Fibroblast of pulmonary artery (primary cell): ENCODE data around the gene DNAJC21.

Experiments used
- DNase-seq: peaks from one replicate; pipeline ENCODE4 v3.0.0-alpha.2; 2010; ENCODE audit warnings: low read depth
- H3K4me3 ChIP-seq: replicated peaks from 2 replicates; pipeline ENCODE4 v1.5.1; 2011; ENCODE audit warnings: low read depth, mild to moderate bottlenecking, control low read depth, low read length, moderate library complexity
- CTCF ChIP-seq: IDR thresholded peaks from 2 replicates; pipeline ENCODE4 v1.5.1; 2011; ENCODE audit warnings: mild to moderate bottlenecking, control low read depth, low read length, inconsistent platforms; ENCODE audit errors: missing control alignments

The DNAJC21 gene

DNA sequence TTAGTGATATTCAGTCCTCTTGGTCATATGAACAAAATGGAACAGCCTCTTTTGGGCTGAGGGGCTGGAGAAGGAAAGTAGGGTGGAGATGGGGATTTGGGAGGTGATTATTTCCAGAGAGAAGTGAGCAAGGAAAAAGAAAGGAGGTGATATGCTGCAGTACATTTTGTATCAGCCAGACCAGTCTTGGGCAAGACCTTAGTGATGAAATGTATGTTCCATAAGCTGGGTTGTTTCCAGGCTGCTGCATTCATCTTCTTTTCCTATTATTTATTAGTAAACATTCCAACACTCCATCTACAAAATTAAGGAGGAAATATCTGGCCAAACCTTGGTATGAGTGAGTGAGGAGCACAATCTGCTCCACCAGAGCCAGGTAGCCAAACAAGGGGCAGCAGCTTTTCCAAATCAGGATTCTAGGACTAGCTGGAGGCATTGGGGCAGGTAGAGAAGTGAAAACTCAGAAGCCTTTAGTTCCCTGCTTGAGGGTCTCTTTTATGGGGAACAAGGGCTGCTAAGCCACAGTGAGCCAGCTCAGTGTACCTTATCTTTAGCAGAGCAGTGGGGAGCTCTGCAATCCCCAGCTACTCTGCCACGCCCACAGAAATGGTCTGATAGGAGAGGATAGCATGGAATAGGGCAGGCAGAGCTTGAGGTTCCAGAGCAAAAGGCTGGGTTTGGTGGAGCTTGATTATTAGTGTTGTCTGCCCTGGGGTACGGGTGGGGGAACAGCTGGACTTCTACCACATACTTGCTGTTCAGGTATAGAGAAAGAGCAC is 33.5 kb upstream of the DNAJC21 start:
- no peak overlapping the region for H3K4me3 ChIP-seq
- peak; percentile 50 for DNase-seq
- no peak for TF ChIP-seq CTCF

DNA sequence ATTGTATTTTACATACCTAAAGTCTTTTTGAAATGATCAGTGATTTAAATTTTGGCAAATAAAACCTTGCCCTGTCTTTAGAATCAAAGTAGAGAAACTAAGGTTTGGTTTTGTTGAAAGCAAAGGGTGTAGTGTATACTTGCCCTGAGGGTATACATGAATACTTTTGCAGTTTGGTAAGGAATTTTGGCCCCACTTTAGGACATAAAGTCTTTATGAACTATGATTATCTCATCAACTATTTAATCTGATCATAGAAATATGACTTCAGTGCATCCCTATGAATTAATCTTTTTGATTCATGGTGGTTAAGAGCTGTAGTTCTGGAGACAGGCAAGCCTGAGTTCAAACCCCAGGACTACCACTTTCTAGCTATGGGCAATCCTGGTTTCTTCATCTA is 31.7 kb upstream of the DNAJC21 start:
- no peak for DNase-seq
- H3K4me3 ChIP-seq: no peak overlapping the region
- no peak for TF ChIP-seq CTCF

GRCh38 chr5:34898258-34898895 is 31.0 kb upstream of the DNAJC21 start:
- TF ChIP-seq CTCF: peak; percentile 92
- peak; percentile 86 for DNase-seq
- H3K4me3 ChIP-seq: no peak overlapping the region

- no peak overlapping the region for H3K4me3 ChIP-seq
- no peak for DNase-seq
- TF ChIP-seq CTCF: no peak
Measured at GRCh38 chr5:34899066-34899465, 30.3 kb upstream of the DNAJC21 start.

DNA sequence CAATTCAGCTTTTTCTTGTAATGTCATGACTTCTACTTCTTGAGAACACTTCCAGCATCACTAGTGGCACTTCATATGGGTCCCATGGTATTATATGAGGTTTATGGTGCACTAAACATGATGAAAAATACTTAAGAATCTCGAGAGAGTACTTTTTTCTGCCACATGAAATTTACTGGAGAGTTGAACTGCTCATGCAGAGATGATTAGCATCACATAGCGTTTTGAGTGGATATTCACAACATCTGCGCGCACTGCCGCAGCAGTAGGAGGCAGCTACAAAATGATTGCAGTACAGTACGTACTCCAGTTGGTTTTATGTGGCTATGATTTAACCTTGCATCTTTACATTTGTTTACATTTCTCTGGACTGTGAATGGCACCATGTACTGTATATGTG is 28.7 kb upstream of the DNAJC21 start:
- no peak overlapping the region for H3K4me3 ChIP-seq
- DNase-seq: no peak
- TF ChIP-seq CTCF: no peak

- no peak for DNase-seq
- no peak overlapping the region for H3K4me3 ChIP-seq
- TF ChIP-seq CTCF: no peak
Measured at GRCh38 chr5:34903260-34903659, 26.1 kb upstream of the DNAJC21 start.
